A673 (cell line): ENCODE measurements around the gene ANKRD17. TPM values are rescaled to one million over a fixed set of nuclear protein-coding genes. Genes with fewer than 3 reads are reported as not detected.
"Not testable (repeated sequence)": the region's sequence is repeated elsewhere in the genome, so short reads cannot be mapped to it uniquely, and the experiment has no call there.

Experiments
- BruUV-seq: library from RNA; stranded (reverse); fragments of 400-500 nt; replicated peaks from 2 replicates; lab custom pipeline; 2021; lab: Mats Ljungman, UMichigan
- CTCF ChIA-PET: fragments of 300-600 bp; sonication (Branson Sonifier 250); formaldehyde crosslinking; loops from one replicate; lab custom pipeline; 2022; ENCODE audit warnings: antibody characterized with exemption; lab: Charles Lee
- POLR2A ChIA-PET: fragments of 300-600 bp; sonication (Branson Sonifier 250); formaldehyde crosslinking; loops from one replicate; lab custom pipeline; 2022; ENCODE audit warnings: antibody characterized with exemption; ENCODE audit not compliant: low non-redundant PET; lab: Charles Lee
- DNase-seq: peaks from one replicate; pipeline ENCODE4 v3.0.0-alpha.2; 2015; ENCODE audit warnings: low spot score
- H3K27ac ChIP-seq: fragments of 200-600 bp; sonication (generic); 2 replicates; pipeline ENCODE4 v1.5.1; 2016; ENCODE audit warnings: mixed run types, low read depth, mild to moderate bottlenecking, mixed read lengths, antibody characterized with exemption, low read length; ENCODE audit not compliant: poor library complexity, severe bottlenecking
- H3K27me3 ChIP-seq: fragments of 200-600 bp; sonication (generic); replicated peaks from 2 replicates; pipeline ENCODE4 v1.6.1; 2017; ENCODE audit warnings: mixed run types, low read depth, mild to moderate bottlenecking, mixed read lengths, antibody characterized with exemption, low read length; ENCODE audit not compliant: insufficient read depth, poor library complexity
- H3K36me3 ChIP-seq: fragments of 200-600 bp; sonication (generic); 2 replicates; pipeline ENCODE4 v1.6.1; 2016; ENCODE audit warnings: mixed run types, mild to moderate bottlenecking, mixed read lengths, antibody characterized with exemption, low read length; ENCODE audit not compliant: insufficient read depth, poor library complexity, severe bottlenecking
- H3K4me1 ChIP-seq: fragments of 200-600 bp; sonication (generic); 2 replicates; pipeline ENCODE4 v1.6.1; 2017; ENCODE audit warnings: mixed run types, mild to moderate bottlenecking, mixed read lengths, antibody characterized with exemption, low read length; ENCODE audit not compliant: insufficient read depth, poor library complexity, severe bottlenecking
- H3K4me3 ChIP-seq: fragments of 200-600 bp; sonication (generic); 2 replicates; pipeline ENCODE4 v1.5.1; 2016; ENCODE audit warnings: low read depth, mixed run types, mild to moderate bottlenecking, mixed read lengths, low read length; ENCODE audit not compliant: poor library complexity, severe bottlenecking
- H3K9me3 ChIP-seq: fragments of 200-600 bp; sonication (generic); 2 replicates; pipeline ENCODE4 v1.6.1; 2016; ENCODE audit warnings: mixed run types, low read depth, mild to moderate bottlenecking, mixed read lengths, antibody characterized with exemption, low read length; ENCODE audit not compliant: poor library complexity, severe bottlenecking
- CTCF ChIP-seq: fragments of 300-800, 200-600 bp; sonication (generic); conservative IDR thresholded peaks from 2 replicates; pipeline ENCODE4 v1.5.1; 2017; ENCODE audit warnings: low read depth, mild to moderate bottlenecking, antibody characterized with exemption, low read length, moderate library complexity, mixed read lengths
- EZH2 ChIP-seq: fragments of 200-600 bp; sonication (generic); IDR thresholded peaks from 2 replicates; pipeline ENCODE4 v1.6.1; 2017; ENCODE audit warnings: borderline replicate concordance, low read depth, mild to moderate bottlenecking, mixed read lengths, antibody characterized with exemption, low read length; ENCODE audit not compliant: poor library complexity, severe bottlenecking
- intact Hi-C: fragments of 100-400 bp; cut with micrococcal nuclease; formaldehyde crosslinking; loops from one replicate; pipeline ENCODE4 v1.10.0; 2022; ENCODE audit not compliant: unreplicated experiment
- total RNA-seq: library from RNA; stranded (reverse); gene quantifications from 2 replicates; pipeline ENCODE4 v1.2.3, GENCODE V29; 2021

ANKRD17 gene
- total RNA-seq, 1 experiment from 2014 or later = 58.4 TPM

DNA sequence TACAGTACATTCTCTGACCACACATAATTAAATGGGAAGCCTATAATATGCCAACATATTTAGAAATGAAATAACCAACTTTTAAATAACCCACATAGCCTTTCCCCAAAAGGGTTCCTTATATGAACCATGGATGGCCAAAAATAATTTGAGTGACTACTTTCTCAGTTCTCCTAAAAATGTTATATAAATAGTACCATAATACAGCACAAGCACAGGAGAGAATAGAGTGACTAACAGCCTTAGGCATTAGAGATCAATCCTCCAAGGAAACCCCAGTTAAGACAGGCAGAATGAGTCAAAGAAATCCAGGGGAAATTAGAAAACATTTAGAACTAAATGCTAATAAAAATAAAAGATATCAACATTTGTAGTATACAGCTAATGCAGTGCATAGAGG, 50.2 kb downstream of the ANKRD17 start:
- POLR2A ChIA-PET = no interaction called here
- no peak overlapping the region for H3K27ac ChIP-seq
- intact Hi-C loops = no loop called here
- DNase-seq = no peak
- no TSS peak for BruUV-seq
- H3K4me1 ChIP-seq = no peaks in the 10 kb centered on the region
- no peaks in the 10 kb centered on the region for H3K9me3 ChIP-seq
- H3K36me3 ChIP-seq = no peaks in the 10 kb centered on the region
- CTCF ChIA-PET = no interaction called here
- no peaks in the 10 kb centered on the region for H3K27me3 ChIP-seq
- TF ChIP-seq CTCF (no peak), EZH2 (no peak)
- H3K4me3 ChIP-seq = no peak overlapping the region

DNA sequence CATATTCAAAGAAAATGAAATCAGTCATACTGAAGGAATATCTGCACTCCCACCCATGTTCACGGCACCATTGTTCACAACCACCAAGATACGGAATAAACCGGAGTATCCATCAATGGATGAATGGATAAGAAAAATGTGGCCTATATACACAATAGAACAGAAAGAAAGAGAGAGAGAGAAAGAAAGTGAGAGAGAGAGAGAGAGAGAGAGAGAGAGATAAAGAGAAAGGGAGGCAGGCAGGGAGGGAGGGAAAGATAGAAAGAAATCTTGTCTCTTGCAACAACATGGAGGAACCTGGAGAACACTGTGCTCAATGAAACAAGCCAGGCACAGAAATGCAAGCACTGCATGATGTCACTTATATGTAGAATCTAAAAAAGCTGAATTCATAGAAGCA, 52.4 kb downstream of the ANKRD17 start:
- Histone ChIP-seq H3K4me1 (no peaks in the 10 kb centered on the region), H3K4me3 (no peak overlapping the region), H3K27me3 (no peaks in the 10 kb centered on the region), H3K36me3 (no peaks in the 10 kb centered on the region), H3K9me3 (no peaks in the 10 kb centered on the region), H3K27ac (no peak overlapping the region)
- intact Hi-C loops = no loop called here
- TF ChIP-seq EZH2 (no peak), CTCF (no peak)
- ChIA-PET POLR2A (no interaction called here), CTCF (no interaction called here)
- DNase-seq = no peak
- BruUV-seq = no TSS peak

GRCh38 chr4:73205482-73205881, 53.1 kb downstream of the ANKRD17 start:
- ChIA-PET POLR2A (interaction anchor here (0.5 kb wide), 1 partner anchor 144 kb away, joined by 3 read pairs; no protein-coding TSS in a partner anchor), CTCF (no interaction called here)
- H3K36me3 ChIP-seq = no peaks in the 10 kb centered on the region
- H3K4me1 ChIP-seq = no peaks in the 10 kb centered on the region
- H3K9me3 ChIP-seq = no peaks in the 10 kb centered on the region
- no peak for TF ChIP-seq CTCF
- TF ChIP-seq EZH2 = no peak
- no TSS peak for BruUV-seq
- intact Hi-C loops = no loop called here
- H3K4me3 ChIP-seq = no peak overlapping the region
- H3K27me3 ChIP-seq = no peaks in the 10 kb centered on the region
- H3K27ac ChIP-seq = no peak overlapping the region
- no peak for DNase-seq

GRCh38 chr4:73203976-73204375, 54.6 kb downstream of the ANKRD17 start:
- POLR2A ChIA-PET = not testable (repeated sequence)

More at GRCh38 chr4:73203976-73204375, 54.6 kb downstream of the ANKRD17 start:
- H3K9me3 ChIP-seq, H3K36me3 ChIP-seq, BruUV-seq, CTCF ChIA-PET, H3K4me3 ChIP-seq, DNase-seq, H3K27ac ChIP-seq, H3K4me1 ChIP-seq, H3K27me3 ChIP-seq, intact Hi-C loops: not testable (repeated sequence)
